ENCODE data around the gene HOXB8. TPM values are rescaled to one million over a fixed set of nuclear protein-coding genes. Genes with fewer than 3 reads are reported as not detected.

Gene HOXB8
- total RNA-seq, 1 donor from 2014 or later: not detected

- DNase-seq (ENCODE audit: low read depth in 2 of 2): peak in 1 of 2 donors; percentile 48
Measured at GRCh38 chr17:48624544-48625494, 9.7 kb upstream of the HOXB8 start.

- DNase-seq (ENCODE audit: low read depth in 2 of 2): no peak
Measured at GRCh38 chr17:48624118-48624517, 9.0 kb upstream of the HOXB8 start.

- DNase-seq (ENCODE audit: low read depth in 2 of 2): no peak
Measured at GRCh38 chr17:48623583-48623982, 8.5 kb upstream of the HOXB8 start.

GRCh38 chr17:48622857-48623256 is 7.8 kb upstream of the HOXB8 start:
- DNase-seq (ENCODE audit: low read depth in 2 of 2): no peak

GRCh38 chr17:48621410-48622392 is 6.6 kb upstream of the HOXB8 start:
- DNase-seq (ENCODE audit: low read depth in 2 of 2): no peak

GRCh38 chr17:48620461-48621139 is 5.5 kb upstream of the HOXB8 start:
- DNase-seq (ENCODE audit: low read depth in 2 of 2): no peak

- DNase-seq (ENCODE audit: low read depth in 2 of 2): no peak
Measured at GRCh38 chr17:48619826-48620449, 4.8 kb upstream of the HOXB8 start.

GRCh38 chr17:48618256-48618896 is 3.3 kb upstream of the HOXB8 start:
- peak; percentile 80 to 87 for DNase-seq (ENCODE audit: low read depth in 2 of 2)

- DNase-seq (ENCODE audit: low read depth in 2 of 2): no peak
Measured at GRCh38 chr17:48617471-48618255, 2.6 kb upstream of the HOXB8 start.

- DNase-seq (ENCODE audit: low read depth in 2 of 2): no peak
Measured at GRCh38 chr17:48616717-48617470, 1.8 kb upstream of the HOXB8 start.

- DNase-seq (ENCODE audit: low read depth in 2 of 2): no peak
Measured at GRCh38 chr17:48615963-48616716, 1.0 kb upstream of the HOXB8 start.

- DNase-seq (ENCODE audit: low read depth in 2 of 2): peak; percentile 33 to 38
Measured at GRCh38 chr17:48613862-48614694, 1.0 kb downstream of the HOXB8 start.

- DNase-seq (ENCODE audit: low read depth in 2 of 2): peak; percentile 40 to 60
Measured at GRCh38 chr17:48612854-48613691, 2.0 kb downstream of the HOXB8 start.

GRCh38 chr17:48612456-48612853 is 2.6 kb downstream of the HOXB8 start:
- DNase-seq (ENCODE audit: low read depth in 2 of 2): no peak

GRCh38 chr17:48611681-48612455 is 3.2 kb downstream of the HOXB8 start:
- no peak for DNase-seq (ENCODE audit: low read depth in 2 of 2)

GRCh38 chr17:48611213-48611612 is 3.9 kb downstream of the HOXB8 start:
- DNase-seq (ENCODE audit: low read depth in 2 of 2): no peak

Measured in lung microvascular endothelial cell (primary cell).